GM23338 (cell line): ENCODE data around the gene KARS1.

Experiments
- CREB1 ChIP-seq: fragments of 250-450 bp; sonication (Bioruptor Pico); IDR thresholded peaks from 2 replicates; pipeline ENCODE4 v1.5.0; 2020; ENCODE audit warnings: low read depth, mild to moderate bottlenecking, moderate library complexity
- CTCF ChIP-seq, 2 experiments: fragments of 200-600 bp in 1 of 2; sonication (generic) in 1 of 2; conservative IDR thresholded peaks; 2 replicates each; pipeline versions ENCODE4 v1.5.1 to v1.6.1; 2016 to 2017; ENCODE audit warnings: antibody characterized with exemption in 2 of 2, low read depth in 2 of 2, mild to moderate bottlenecking in 2 of 2, moderate library complexity in 1 of 2
- ETS1 ChIP-seq: IDR thresholded peaks from 2 replicates; pipeline ENCODE4 v1.6.1; 2016; ENCODE audit warnings: antibody characterized with exemption
- EZH2 ChIP-seq: fragments of 200-600 bp; sonication (generic); IDR thresholded peaks from one replicate; pipeline ENCODE4 v1.8.0; 2017; ENCODE audit warnings: antibody characterized with exemption, mild to moderate bottlenecking, low read depth; ENCODE audit not compliant: unreplicated experiment
- EZH2phosphoT487 ChIP-seq: fragments of 200-600 bp; sonication (generic); IDR thresholded peaks from one replicate; pipeline ENCODE4 v1.8.1; 2018; ENCODE audit warnings: antibody characterized with exemption; ENCODE audit not compliant: unreplicated experiment
- POLR2AphosphoS5 ChIP-seq: IDR thresholded peaks from 2 replicates; pipeline ENCODE4 v1.6.1; 2016; ENCODE audit warnings: antibody characterized with exemption, low read depth
- REST ChIP-seq: IDR thresholded peaks from one replicate; pipeline ENCODE4 v1.6.1; 2018; ENCODE audit warnings: antibody characterized with exemption; ENCODE audit not compliant: unreplicated experiment
- ZNF114 ChIP-seq: fragments of 250-450 bp; sonication (Bioruptor Pico); IDR thresholded peaks from 2 replicates; pipeline ENCODE4 v1.5.0; 2020; ENCODE audit warnings: mild to moderate bottlenecking, moderate library complexity

GRCh38 chr16:75603241-75603640, 44.2 kb downstream of the KARS1 start:
- TF ChIP-seq CTCF (conservative IDR thresholded peaks at IDR 0.05; ENCODE audit: low read depth in 2 of 2), result no peak
- no peak for TF ChIP-seq REST
- no peak for TF ChIP-seq ZNF114 (CRISPR knock-in tag)
- no peak for TF ChIP-seq EZH2
- no peak for TF ChIP-seq EZH2phosphoT487
- TF ChIP-seq POLR2AphosphoS5, result no peak
- TF ChIP-seq CREB1 (CRISPR knock-in tag), result no peak
- TF ChIP-seq ETS1, result no peak
